ENCODE results near the gene APLNR.

APLNR gene

DNA sequence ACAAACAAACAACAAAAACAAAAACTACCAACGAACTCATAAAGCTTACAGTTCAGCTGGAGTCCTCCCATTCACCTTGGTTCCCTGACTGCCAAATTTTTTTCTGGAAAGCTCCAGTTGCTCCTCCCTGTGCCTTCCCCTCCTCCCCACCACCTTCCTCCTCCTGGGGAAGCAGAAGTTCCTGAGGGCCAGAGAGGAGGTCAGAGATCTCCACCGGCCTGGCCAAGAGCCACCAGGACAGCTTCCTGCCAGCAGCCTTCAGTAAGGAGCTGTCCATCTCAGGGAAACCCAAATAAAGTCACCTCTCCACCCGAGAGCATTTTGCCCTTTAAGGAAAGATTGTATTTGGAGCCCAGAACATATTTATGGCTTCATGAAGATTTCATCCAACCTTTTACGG lies 20.0 kb downstream of the APLNR start:
- DNase-seq (ENCODE audit: low spot score): no peak

DNA sequence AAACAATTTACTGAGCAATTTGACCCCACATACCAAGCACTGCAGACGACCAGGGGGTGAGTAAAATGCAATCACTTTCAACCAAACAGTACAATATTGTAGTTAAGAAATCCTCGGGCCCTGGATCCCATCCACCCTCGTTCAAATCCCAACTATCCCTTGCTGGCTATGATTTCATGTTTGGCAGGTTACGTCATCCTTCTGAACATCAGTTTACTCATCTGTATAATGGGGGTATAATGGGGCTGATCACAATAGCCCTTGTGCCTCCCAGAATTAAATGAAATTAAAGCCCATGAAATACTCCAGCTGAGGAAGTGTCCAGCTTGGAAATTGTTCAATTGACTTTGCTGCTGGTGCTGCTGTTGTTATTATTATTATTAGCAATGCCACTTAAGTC lies 20.6 kb downstream of the APLNR start:
- DNase-seq (ENCODE audit: low spot score): no peak

DNA sequence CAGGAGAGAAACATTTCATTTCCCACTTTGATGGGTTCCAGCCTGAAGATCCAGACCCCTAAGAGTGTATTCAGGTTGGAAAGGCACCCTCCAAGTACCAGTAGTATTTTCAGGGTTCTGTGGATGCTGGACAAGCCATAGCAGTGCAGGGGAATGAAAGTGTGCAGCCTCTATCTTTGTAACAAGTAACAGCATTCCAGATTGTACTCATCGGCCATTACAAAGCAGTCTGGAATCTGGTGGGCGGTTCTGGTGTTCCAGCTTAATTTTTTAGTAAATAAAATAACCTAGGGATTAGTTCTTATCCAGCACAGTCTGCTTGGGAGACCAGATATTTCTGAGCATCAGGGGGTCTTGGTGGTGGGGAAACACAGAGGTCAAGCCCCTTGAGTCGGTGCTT lies 22.6 kb downstream of the APLNR start:
- DNase-seq (ENCODE audit: low spot score): peak; percentile 77

DNA sequence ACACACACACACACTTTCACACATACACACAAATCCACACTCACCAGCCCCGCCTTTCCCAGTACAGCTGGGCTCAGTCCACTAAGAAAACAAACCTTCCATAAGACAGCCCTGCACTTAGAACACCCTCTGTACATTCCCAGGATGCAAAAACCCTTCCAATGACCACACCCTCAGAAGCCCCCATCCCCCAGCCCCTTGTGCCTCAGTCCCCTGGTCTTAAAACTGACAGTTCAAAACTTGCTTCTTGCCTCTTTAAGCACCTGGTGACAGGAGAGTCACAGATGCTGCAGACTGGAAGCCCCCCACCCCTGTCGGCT lies 23.0 kb downstream of the APLNR start:
- DNase-seq (ENCODE audit: low spot score): no peak

DNA sequence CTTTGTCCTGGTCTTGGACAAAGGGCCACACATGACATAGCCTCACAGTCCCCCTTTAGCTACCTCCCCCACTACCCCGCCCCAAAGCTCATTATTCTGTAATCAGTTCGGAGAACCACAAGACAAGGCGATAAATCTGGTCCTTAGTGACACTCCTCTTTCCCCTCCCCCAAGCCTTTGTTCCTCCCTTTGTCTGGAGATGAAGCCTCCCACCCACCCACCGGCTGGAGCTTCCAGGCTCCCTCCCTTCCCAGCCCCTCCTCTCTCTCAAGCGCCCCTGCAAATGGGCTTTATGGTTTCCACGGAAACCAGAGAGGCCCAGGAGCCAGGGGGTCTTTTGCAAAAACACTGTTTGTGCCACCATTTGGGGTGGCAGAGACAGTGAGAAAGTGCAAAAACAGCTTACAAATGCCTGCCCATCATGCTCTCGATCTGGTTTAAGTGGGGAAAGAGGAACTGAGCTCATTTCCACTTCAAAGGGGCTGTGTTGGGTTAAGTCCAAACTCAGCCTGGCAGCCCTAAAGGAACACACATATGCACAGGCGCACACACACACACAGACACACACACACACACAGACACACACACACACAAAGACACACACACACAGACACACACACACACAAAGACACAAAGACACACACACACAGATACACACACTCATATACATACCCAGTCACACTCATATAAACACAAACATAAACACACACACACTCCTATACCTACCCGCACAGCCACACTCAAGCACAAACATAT lies 23.5 kb downstream of the APLNR start:
- DNase-seq (ENCODE audit: low spot score): no peak

DNA sequence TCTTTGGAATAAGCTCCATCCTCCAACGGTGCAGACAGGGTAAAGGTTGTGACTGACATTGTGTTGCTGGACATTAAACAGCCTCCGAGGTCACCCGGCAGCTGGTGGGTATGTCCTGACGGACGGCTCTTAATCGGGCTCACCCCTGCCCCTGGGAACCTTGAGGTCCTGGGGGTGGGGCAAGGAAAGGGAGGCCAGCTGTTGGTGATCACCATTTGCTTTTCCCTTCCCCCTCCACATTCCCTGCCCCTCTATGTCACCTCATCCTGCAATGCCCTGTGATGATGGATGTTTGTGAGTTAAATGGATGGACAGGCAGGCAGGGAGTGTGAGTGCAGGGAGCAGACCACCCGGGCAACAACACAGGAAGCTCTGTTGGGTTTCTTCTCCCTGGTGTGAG lies 26.3 kb downstream of the APLNR start:
- DNase-seq (ENCODE audit: low spot score): no peak

DNA sequence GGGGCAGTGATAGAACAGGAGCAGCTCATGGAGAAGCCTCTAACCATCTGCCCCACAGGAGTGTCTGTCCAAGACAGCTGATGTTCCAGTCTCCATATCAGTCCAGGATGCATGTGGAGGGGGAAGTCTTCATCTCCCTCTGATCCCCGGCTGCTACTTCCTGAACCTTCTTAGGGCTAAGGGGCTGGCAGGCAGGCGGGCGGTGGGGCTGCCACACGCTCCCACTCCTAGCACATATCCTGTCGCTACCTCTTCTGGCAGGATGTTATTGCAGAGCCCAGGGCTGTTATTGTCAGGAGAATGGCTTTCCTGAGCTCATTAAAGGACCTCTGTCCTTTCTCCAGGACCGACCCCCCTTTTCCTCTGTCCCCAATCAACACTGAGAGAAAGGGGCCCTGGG lies 29.9 kb downstream of the APLNR start:
- DNase-seq (ENCODE audit: low spot score): no peak

DNA sequence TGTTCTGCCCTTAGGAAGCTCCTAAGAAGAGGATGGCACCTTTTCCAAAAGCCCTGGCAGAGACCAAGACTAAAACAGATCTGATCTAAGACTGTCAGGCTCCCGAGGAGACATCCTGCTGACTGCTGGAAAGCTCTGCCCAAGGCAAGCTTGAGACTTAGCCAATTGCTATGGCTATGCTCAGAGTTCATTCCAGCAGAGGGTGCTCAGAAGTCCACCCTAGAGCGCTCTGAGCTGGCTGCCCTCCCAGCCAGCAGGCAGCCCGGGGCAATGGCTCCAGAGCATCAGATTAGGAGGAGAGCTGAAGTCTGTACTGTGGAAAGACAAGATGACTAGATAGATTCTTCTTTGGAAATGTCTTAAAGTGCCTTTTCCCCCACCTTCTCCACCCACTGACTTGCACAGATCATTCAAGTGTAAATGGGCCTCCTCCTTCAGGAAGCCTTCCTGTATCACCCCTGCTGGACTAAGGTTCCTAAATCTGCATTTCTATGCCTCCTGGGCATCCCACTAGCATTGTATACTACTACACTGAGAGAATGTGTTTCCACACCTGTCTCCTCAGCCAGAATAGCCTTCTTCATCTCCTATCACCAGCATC lies 31.9 kb downstream of the APLNR start:
- peak; percentile 65 for DNase-seq (ENCODE audit: low spot score)

DNA sequence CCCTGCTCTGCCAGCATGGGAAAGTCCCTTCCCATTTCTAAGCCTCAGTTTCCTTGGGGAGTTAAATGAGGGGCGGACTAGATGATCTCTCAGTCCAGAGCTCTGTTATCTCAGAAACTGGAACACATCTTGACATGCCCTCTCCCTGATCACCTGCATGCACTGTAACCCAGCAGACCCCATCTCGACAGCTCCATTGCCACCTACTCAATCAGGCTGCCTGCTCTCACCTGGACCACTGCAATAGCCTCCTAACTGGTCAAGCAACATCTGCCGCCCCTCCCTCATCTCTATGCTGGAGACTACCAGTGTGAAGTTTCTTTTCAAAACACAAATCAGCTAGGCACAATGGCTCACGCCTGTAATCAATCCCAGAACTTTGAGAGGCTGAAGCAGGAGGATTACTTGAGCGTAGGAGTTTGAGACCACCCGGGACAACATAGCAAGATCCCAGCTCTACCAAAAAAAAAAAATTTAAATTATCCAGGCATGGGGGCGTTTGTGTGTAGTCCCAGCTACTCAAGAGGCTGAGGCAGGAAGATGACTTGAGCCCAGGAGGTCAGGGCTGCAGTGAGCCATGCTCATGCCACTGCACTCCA lies 33.1 kb downstream of the APLNR start:
- no peak for DNase-seq (ENCODE audit: low spot score)

DNA sequence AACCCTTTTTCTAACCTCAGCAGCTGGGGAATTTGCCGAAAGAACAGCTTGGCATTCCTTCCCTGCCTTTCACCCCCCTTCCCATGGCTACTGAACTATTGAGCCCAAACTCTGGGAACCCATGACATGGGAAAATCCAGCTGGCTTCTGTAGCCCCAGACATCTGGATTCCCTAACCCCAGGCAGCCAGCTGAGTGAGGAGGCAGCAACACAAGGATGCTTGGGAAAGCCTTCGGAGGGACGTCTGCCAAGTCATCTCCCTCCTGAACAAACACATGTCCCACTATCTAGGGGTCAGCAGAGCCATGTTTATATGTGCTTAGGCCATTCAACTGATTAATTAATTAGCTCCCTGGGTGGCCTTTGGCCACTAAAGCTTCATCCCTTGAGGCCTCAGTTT lies 33.7 kb downstream of the APLNR start:
- no peak for DNase-seq (ENCODE audit: low spot score)

DNA sequence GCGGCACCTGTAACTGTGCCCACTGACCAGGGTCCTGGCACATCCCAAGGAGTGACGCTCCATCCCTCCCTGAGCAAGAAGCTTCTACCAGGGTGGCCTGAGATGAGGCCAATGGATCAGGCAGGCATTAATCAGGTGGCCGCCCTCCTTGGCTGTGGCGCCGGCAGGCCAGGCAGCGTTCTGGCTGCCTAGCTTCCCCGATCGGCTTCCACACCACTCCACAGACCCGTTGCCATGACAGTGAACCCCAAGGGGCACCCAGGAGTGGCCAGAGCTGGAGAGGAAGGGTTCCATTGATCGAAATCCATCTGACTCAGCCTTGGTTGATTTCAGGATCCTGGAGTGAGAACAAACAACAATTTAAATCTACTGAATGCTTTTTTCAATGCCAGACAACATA lies 34.8 kb downstream of the APLNR start:
- no peak for DNase-seq (ENCODE audit: low spot score)

DNA sequence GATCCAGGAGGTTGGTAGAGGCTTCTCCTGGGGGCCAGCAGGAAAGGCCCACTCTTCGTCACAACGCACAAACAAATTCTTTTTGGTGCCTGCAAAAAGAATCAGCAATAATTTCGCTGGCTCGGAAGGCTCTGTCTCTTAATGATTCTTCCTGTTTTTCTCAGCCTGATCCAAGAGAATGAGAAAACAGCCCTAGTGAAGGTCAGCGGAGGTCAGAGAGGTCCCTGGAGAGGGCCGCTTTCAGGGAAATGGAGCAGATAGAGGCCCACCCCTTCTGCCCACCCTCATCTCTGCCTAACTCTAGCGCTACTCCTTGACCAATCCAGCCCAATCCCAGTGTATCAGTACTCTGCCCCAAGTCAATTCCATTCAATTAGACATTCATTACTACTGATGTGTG lies 36.1 kb downstream of the APLNR start:
- DNase-seq (ENCODE audit: low spot score): no peak

DNA sequence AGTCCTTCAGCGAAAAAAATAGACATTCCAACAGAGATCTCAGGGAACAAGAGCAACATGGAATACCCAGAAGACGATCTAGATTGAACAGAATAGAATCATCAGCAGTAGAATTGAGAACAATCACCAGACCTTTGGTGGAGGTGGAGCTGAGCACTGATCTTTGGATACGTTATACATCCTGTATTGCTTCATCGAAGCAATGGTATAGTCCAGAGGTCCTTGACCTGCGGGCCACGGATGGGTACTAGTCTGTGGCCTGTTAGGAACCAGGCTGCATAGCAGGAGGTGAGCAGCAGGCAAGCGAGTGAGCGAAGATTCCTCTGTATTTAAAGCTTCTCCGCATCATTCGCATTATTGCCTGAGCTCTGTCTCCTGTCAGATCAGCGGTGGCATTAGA lies 37.7 kb downstream of the APLNR start:
- no peak for DNase-seq (ENCODE audit: low spot score)

DNA sequence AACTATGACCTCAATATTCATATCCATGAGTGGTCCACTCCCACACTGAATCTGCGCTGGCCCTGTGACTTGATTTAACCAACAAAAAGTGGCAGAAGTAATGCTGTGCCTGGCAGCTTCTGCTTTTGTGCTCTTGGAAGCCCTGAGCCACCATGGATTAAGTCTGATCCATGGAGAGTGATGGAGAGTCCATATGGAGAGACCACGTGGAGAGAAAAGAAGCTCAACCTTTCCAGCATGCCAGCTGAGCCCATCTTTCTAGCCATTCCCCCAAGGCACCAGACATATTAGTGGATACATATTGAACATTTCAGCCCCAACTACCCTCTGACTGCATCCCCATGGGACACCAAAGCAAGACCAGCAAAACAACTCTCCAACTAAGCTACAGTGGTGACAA lies 39.3 kb downstream of the APLNR start:
- DNase-seq (ENCODE audit: low spot score): no peak

DNA sequence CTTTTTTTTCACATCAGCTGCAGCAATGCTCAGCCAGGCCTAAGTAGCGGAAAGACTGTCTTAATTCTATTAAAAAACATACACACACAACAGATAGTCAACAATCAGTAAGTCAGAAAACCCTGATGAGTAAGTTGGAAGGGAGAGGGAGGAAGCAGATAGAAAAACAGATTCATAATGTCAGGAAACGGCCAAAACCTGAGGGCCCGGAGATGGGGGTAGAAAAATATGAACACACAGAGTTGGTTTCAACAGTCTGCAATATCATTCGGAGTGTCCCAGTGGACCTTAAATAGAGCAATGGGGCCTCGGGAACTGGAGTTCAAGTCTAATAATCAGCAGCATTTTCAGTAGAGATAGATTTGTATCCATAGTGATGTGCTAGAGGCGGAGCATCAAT lies 40.5 kb downstream of the APLNR start:
- no peak for DNase-seq (ENCODE audit: low spot score)

DNA sequence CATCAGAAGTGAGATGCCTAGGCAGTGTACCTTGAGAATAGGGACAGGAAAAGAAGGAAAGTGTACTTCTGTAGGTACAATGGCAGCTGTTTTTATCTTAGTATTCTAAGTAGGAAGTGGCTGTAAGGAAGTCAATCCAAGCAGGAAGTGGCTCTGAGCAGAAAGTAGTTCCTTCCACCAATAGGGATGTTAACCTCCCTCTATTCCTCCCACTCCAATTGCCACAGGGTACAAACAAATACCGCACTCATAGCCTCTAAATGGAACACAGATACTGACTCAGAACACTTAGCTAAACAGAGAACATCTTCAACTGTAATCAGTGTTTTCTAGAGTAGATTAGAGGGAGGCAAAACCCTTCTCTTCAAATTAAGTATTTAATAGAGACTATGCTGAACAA lies 44.7 kb downstream of the APLNR start:
- DNase-seq (ENCODE audit: low spot score): no peak

DNA sequence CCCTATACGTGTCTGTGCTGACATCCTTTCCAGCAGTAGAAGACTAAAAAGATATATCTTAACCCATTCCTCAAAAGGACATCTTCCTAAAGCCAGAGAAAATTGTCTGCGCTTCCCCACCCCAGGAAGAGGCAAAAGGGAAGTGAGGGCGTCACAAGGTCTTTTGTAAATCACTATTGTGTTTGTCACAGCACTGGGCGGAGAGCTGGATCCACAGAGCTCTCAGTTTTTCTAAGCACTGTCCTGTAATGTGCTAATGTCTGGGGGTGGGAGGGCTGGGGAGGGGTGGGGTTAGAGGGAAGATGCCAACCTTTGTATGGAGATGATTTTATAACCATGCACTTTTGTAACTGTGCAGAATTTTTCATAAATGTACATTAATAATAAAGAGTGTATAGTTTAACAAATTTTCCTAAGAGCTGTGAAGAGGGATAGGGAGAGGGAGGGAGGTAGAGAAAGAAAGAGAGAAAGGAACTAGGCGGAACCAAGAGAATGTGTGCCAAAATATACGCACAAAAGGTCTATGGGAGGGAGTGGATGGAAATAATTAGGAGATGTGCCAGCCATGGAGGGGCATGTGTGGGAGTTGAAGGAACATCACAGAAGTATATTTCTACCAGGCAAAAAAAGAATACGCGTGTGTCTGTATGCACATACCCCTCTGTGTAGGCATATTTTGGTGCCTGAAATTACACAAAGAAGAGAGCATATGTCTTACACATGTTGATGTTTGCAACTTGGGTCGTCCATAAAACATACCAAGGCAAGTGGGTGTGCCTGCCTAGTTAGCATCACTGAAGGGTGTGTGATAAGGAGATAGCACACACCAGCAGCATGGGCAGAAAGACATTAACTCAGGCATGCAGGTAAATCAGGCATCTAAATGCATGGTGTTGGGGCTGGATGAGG lies 45.5 kb downstream of the APLNR start:
- DNase-seq (ENCODE audit: low spot score): no peak

DNA sequence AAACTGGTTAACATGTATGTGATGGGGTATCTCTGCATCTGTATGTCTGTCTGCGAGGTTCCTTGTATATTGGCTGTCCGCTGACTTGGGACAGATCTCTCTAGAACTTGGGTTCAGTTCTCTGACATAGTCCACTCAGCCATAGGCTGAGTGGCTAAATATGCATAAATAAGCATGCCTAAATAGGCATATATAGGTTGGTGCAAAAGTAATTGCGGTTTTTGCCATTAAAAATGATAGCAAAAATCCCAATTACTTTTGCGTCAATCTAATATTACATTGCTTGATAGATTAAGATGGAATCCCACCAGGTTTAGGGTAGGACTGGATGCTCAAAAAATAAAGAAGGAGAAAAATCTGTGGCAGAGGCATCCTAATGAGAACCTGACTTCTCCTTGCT lies 46.5 kb downstream of the APLNR start:
- DNase-seq (ENCODE audit: low spot score): no peak

All from AG08396 (cell line).